HCT116 (cell line): ENCODE measurements around the gene LRRFIP1. TPM values are rescaled to one million over a fixed set of nuclear protein-coding genes. Genes with fewer than 3 reads are reported as not detected.

ENCODE experiments used
- ATAC-seq: fragments of 200-7000 bp; cut with Tn5 transposase; 2 replicates; pipeline ENCODE4 v1.9.1; 2020; ENCODE audit warnings: mild to moderate bottlenecking, moderate library complexity
- BruUV-seq: library from RNA; stranded (reverse); fragments of 400-500 nt; replicated peaks from 2 replicates; lab custom pipeline; 2021; lab: Mats Ljungman, UMichigan
- CTCF ChIA-PET: fragments of 300-600 bp; sonication (Branson Sonifier 250); formaldehyde crosslinking; loops from one replicate; lab custom pipeline; 2021; ENCODE audit warnings: antibody characterized with exemption; lab: Charles Lee
- POLR2A ChIA-PET: fragments of 300-600, 350-600 bp; sonication (Branson Sonifier 250); formaldehyde crosslinking; loops from one replicate; lab custom pipeline; 2021; ENCODE audit warnings: antibody characterized with exemption; lab: Charles Lee
- RAD21 ChIA-PET, 2 experiments: fragments of 300-600 bp; sonication (Branson Sonifier 250); formaldehyde crosslinking; loops; one replicate each; lab custom pipeline; 2023; ENCODE audit warnings: low total read pairs in 2 of 2; ENCODE audit not compliant: uncharacterized antibody in 2 of 2, unreplicated experiment in 2 of 2, low non-redundant PET in 1 of 2; lab: Charles Lee
- DNase-seq: peaks from one replicate; pipeline ENCODE4 v3.0.0-alpha.2; 2010; ENCODE audit warnings: low read depth, low spot score
- H2AFZ ChIP-seq: fragments of 200-600 bp; shearing (Covaris generic), sonication (generic); 2 replicates; pipeline ENCODE4 v1.6.1; 2017; ENCODE audit warnings: low read depth, mixed run types, mixed read lengths, antibody characterized with exemption, low read length; ENCODE audit not compliant: poor library complexity, severe bottlenecking
- H3K27ac ChIP-seq: 2 replicates; pipeline ENCODE4 v1.5.1; 2012; ENCODE audit warnings: low read depth, low read length
- H3K27me3 ChIP-seq: fragments of 200-600 bp; sonication (generic); 2 replicates; pipeline ENCODE4 v1.6.1; 2016; ENCODE audit warnings: mixed run types, low read length, mixed read lengths; ENCODE audit not compliant: insufficient read depth
- H3K36me3 ChIP-seq, 2 experiments: fragments of 200-500 bp in 1 of 2; fragments of 200-600 bp in 1 of 2; sonication (Bioruptor generic) in 1 of 2; sonication (generic) in 1 of 2; 2 replicates each; pipeline versions ENCODE4 v1.5.1 to v1.6.1; 2014 to 2016; ENCODE audit warnings: low read length in 2 of 2, inconsistent platforms in 1 of 2, mixed read lengths in 1 of 2, mixed run types in 1 of 2; ENCODE audit not compliant: insufficient read depth in 2 of 2, control insufficient read depth in 1 of 2
- H3K4me1 ChIP-seq, 2 experiments: fragments of 200-600 bp in 1 of 2; sonication (generic) in 1 of 2; 2 replicates each; pipeline versions ENCODE4 v1.5.1 to v1.6.1; 2012 to 2017; ENCODE audit warnings: low read length in 2 of 2, inconsistent platforms in 1 of 2, mild to moderate bottlenecking in 1 of 2, mixed read lengths in 1 of 2, mixed run types in 1 of 2, moderate library complexity in 1 of 2; ENCODE audit not compliant: insufficient read depth in 2 of 2, control insufficient read depth in 1 of 2
- H3K4me2 ChIP-seq: fragments of 200-600 bp; sonication (generic); 2 replicates; pipeline ENCODE4 v1.6.1; 2017; ENCODE audit warnings: mixed run types, low read length, mixed read lengths
- H3K4me3 ChIP-seq, 2 experiments: fragments of 200-600 bp in 1 of 2; sonication (generic) in 1 of 2; replicated peaks in 1 of 2; 2 replicates each; pipeline ENCODE4 v1.5.1; 2011 to 2016; ENCODE audit warnings: low read length in 2 of 2, control low read depth in 1 of 2, low read depth in 1 of 2, mild to moderate bottlenecking in 1 of 2, mixed read lengths in 1 of 2, mixed run types in 1 of 2
- H3K79me2 ChIP-seq: fragments of 200-600 bp; sonication (generic); 2 replicates; pipeline ENCODE4 v1.6.1; 2017; ENCODE audit warnings: mild to moderate bottlenecking, mixed run types, low read length, moderate library complexity, mixed read lengths; ENCODE audit not compliant: insufficient read depth
- H3K9ac ChIP-seq: fragments of 200-600 bp; sonication (generic); 2 replicates; pipeline ENCODE4 v1.6.1; 2016; ENCODE audit warnings: low read length, mixed read lengths
- H3K9me2 ChIP-seq: fragments of 200-600 bp; sonication (generic), shearing (Covaris generic); 2 replicates; pipeline ENCODE4 v1.6.1; 2017; ENCODE audit warnings: mixed run types, mild to moderate bottlenecking, moderate library complexity; ENCODE audit not compliant: insufficient read depth
- H3K9me3 ChIP-seq, 2 experiments: fragments of 200-500 bp in 1 of 2; fragments of 200-600 bp in 1 of 2; sonication (Bioruptor generic) in 1 of 2; sonication (generic) in 1 of 2; 2 replicates each; pipeline ENCODE4 v1.6.1; 2014 to 2017; ENCODE audit warnings: low read length in 2 of 2, mixed read lengths in 2 of 2, inconsistent platforms in 1 of 2, low read depth in 1 of 2, mild to moderate bottlenecking in 1 of 2, mixed run types in 1 of 2, moderate library complexity in 1 of 2; ENCODE audit not compliant: control insufficient read depth in 1 of 2, insufficient read depth in 1 of 2
- H4K20me1 ChIP-seq: fragments of 200-600 bp; sonication (generic), shearing (Covaris generic); 2 replicates; pipeline ENCODE4 v1.6.1; 2017; ENCODE audit warnings: mixed run types, mild to moderate bottlenecking, moderate library complexity; ENCODE audit not compliant: insufficient read depth
- ATF3 ChIP-seq: IDR thresholded peaks from 2 replicates; pipeline ENCODE4 v1.6.1; 2012
- CEBPB ChIP-seq: IDR thresholded peaks from 2 replicates; pipeline ENCODE4 v1.6.1; 2012; ENCODE audit warnings: low read depth
- EGR1 ChIP-seq: IDR thresholded peaks from 2 replicates; pipeline ENCODE4 v1.6.1; 2012; ENCODE audit warnings: low read depth
- ELF1 ChIP-seq: IDR thresholded peaks from 2 replicates; pipeline ENCODE4 v1.6.1; 2012; ENCODE audit warnings: low read depth, borderline replicate concordance
- EZH2phosphoT487 ChIP-seq: fragments of 200-600 bp; IDR thresholded peaks from 2 replicates; pipeline ENCODE4 v1.6.1; 2018; ENCODE audit warnings: antibody characterized with exemption, borderline replicate concordance
- JUND ChIP-seq: IDR thresholded peaks from 2 replicates; pipeline ENCODE4 v1.6.1; 2012
- SP1 ChIP-seq: IDR thresholded peaks from 2 replicates; pipeline ENCODE4 v1.6.1; 2012; ENCODE audit warnings: low read depth
- SRF ChIP-seq: IDR thresholded peaks from 2 replicates; pipeline ENCODE4 v1.6.1; 2012; ENCODE audit warnings: low read depth
- YY1 ChIP-seq: IDR thresholded peaks from 2 replicates; pipeline ENCODE4 v1.6.1; 2011; ENCODE audit warnings: low read length, low read depth, moderate library complexity, mild to moderate bottlenecking; ENCODE audit not compliant: insufficient replicate concordance; ENCODE audit errors: extremely low read depth
- intact Hi-C: fragments of 100-400 bp; cut with micrococcal nuclease; formaldehyde crosslinking; loops from 2 replicates; pipeline ENCODE4 v1.10.0; 2022
- total RNA-seq: library from RNA; stranded (reverse); gene quantifications from one replicate; pipeline ENCODE4 v1.2.1, GENCODE V29; 2021; ENCODE audit not compliant: unreplicated experiment
- TF ChIP-seq, protein P1 (sequence below), 3 experiments: fragments of 200-600 bp in 1 of 3; sonication (generic) in 1 of 3; IDR thresholded peaks in 2 of 3; conservative IDR thresholded peaks in 1 of 3; 2 replicates each; pipeline ENCODE4 v1.5.1; 2012 to 2017; ENCODE audit warnings: low read depth in 2 of 3, low read length in 2 of 3, antibody characterized with exemption in 1 of 3, borderline replicate concordance in 1 of 3, control low read depth in 1 of 3, mild to moderate bottlenecking in 1 of 3, mixed read lengths in 1 of 3, mixed run types in 1 of 3, moderate library complexity in 1 of 3; ENCODE audit not compliant: insufficient read depth in 1 of 3
- TF ChIP-seq, protein P2 (sequence below): IDR thresholded peaks from 2 replicates; pipeline ENCODE4 v1.6.1; 2012; ENCODE audit warnings: low read depth

LRRFIP1 gene
- total RNA-seq, 1 experiment from 2014 or later = 76.9 TPM

DNA sequence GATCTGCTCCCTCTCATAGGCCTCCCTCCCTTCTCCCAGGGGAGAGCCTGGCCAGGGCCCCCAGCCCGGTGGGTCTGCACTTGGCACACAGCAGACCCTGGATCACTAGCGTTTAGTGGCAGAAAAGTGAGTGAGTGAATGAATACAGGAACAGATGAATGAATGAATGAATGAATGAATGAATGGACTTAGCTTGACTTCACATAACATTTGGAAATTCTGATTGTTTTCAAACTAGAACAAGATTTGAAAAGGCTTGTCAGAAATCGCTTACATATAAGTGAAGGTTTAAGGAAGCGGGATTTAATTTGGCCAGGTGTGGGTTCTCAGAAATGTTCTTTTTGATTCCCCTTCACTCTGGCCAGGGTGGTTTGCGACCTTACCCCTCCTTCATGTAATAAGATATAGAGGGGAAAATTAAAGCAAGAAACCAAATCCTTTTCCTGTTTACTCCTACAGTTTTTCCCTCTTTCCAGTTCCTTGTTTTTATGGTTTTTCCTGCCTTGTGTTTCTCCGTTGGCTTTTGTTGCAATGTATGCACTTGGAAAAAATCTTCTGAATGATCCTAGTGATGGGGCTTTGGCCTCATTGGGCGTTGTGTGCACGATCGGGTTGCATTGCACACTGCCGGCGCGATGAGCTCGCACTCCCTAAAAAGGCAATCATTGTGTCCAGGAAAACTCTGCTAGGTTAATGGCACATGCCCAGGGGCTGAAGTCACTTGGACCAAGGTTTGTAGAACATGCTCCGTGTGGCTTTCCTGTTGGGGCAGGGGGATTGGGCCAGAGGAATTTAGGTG is 16.4 kb downstream of the LRRFIP1 start:
- CTCF ChIA-PET = no interaction called here
- H3K9me3 ChIP-seq = no peaks in the 10 kb centered on the region
- TF ChIP-seq EZH2phosphoT487 = no peak
- TF ChIP-seq ATF3 = no peak
- TF ChIP-seq EGR1 = no peak
- TF ChIP-seq CEBPB = no peak
- TF ChIP-seq, protein P1, sequence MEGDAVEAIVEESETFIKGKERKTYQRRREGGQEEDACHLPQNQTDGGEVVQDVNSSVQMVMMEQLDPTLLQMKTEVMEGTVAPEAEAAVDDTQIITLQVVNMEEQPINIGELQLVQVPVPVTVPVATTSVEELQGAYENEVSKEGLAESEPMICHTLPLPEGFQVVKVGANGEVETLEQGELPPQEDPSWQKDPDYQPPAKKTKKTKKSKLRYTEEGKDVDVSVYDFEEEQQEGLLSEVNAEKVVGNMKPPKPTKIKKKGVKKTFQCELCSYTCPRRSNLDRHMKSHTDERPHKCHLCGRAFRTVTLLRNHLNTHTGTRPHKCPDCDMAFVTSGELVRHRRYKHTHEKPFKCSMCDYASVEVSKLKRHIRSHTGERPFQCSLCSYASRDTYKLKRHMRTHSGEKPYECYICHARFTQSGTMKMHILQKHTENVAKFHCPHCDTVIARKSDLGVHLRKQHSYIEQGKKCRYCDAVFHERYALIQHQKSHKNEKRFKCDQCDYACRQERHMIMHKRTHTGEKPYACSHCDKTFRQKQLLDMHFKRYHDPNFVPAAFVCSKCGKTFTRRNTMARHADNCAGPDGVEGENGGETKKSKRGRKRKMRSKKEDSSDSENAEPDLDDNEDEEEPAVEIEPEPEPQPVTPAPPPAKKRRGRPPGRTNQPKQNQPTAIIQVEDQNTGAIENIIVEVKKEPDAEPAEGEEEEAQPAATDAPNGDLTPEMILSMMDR (IDR thresholded peaks at IDR 0.05 in 2 of 3, conservative IDR thresholded peaks at IDR 0.05 in 1 of 3; ENCODE audit: borderline replicate concordance in 1 of 3, insufficient read depth in 1 of 3, low read depth in 2 of 3, low read length in 2 of 3) = no peak
- TF ChIP-seq, all 23 proteins: peak for 0
- ATAC-seq = no peak
- H3K27me3 ChIP-seq = peaks cover 19% of the 10 kb centered on the region; the same call in 1 of the 2 replicates
- RAD21 ChIA-PET = no interaction called here
- intact Hi-C loops = no loop called here
- DNase-seq = no peak
- no TSS peak for BruUV-seq
- POLR2A ChIA-PET = no interaction called here
- no peaks in the 10 kb centered on the region for H3K9me2 ChIP-seq
- no peak overlapping the region for H2AFZ ChIP-seq
- no peaks in the 10 kb centered on the region for H4K20me1 ChIP-seq
- H3K79me2 ChIP-seq = no peaks in the 10 kb centered on the region
- H3K36me3 ChIP-seq = no peaks in the 10 kb centered on the region
- no peak overlapping the region for H3K27ac ChIP-seq
- H3K4me2 ChIP-seq = no peak overlapping the region
- H3K4me1 ChIP-seq = no peaks in the 10 kb centered on the region
- H3K4me3 ChIP-seq = no peak overlapping the region
- H3K9ac ChIP-seq = no peak overlapping the region

DNA sequence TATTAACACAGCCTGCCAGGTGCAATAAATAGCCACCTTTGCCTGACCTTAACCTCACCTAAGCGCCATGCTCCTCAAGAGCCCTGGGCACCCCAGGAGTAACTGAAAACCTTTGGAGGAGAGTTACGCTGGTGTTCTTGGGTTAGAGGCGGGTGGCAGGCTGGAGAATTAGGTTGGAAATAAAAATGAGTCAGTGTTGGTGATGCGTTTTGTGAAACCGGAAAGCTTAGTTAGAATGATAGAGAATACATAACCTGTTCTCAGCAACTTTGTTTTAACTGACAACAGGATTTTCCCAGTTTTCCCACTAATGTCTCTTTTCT is 17.0 kb downstream of the LRRFIP1 start:
- no TSS peak for BruUV-seq
- H4K20me1 ChIP-seq = no peaks in the 10 kb centered on the region
- H3K79me2 ChIP-seq = no peaks in the 10 kb centered on the region
- H3K9me3 ChIP-seq = no peaks in the 10 kb centered on the region
- RAD21 ChIA-PET = no interaction called here
- ATAC-seq = no peak
- peaks cover 16% of the 10 kb centered on the region; the same call in 1 of the 2 replicates for H3K27me3 ChIP-seq
- DNase-seq = no peak
- POLR2A ChIA-PET = no interaction called here
- H2AFZ ChIP-seq = no peak overlapping the region
- CTCF ChIA-PET = no interaction called here
- H3K27ac ChIP-seq = no peak overlapping the region
- no peaks in the 10 kb centered on the region for H3K9me2 ChIP-seq
- H3K4me2 ChIP-seq = no peak overlapping the region
- TF ChIP-seq, protein P2, sequence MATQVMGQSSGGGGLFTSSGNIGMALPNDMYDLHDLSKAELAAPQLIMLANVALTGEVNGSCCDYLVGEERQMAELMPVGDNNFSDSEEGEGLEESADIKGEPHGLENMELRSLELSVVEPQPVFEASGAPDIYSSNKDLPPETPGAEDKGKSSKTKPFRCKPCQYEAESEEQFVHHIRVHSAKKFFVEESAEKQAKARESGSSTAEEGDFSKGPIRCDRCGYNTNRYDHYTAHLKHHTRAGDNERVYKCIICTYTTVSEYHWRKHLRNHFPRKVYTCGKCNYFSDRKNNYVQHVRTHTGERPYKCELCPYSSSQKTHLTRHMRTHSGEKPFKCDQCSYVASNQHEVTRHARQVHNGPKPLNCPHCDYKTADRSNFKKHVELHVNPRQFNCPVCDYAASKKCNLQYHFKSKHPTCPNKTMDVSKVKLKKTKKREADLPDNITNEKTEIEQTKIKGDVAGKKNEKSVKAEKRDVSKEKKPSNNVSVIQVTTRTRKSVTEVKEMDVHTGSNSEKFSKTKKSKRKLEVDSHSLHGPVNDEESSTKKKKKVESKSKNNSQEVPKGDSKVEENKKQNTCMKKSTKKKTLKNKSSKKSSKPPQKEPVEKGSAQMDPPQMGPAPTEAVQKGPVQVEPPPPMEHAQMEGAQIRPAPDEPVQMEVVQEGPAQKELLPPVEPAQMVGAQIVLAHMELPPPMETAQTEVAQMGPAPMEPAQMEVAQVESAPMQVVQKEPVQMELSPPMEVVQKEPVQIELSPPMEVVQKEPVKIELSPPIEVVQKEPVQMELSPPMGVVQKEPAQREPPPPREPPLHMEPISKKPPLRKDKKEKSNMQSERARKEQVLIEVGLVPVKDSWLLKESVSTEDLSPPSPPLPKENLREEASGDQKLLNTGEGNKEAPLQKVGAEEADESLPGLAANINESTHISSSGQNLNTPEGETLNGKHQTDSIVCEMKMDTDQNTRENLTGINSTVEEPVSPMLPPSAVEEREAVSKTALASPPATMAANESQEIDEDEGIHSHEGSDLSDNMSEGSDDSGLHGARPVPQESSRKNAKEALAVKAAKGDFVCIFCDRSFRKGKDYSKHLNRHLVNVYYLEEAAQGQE = no peak
- TF ChIP-seq ELF1 (no peak), JUND (no peak), YY1 (no peak), SRF (no peak), SP1 (no peak)
- H3K4me1 ChIP-seq = no peaks in the 10 kb centered on the region
- intact Hi-C loops = no loop called here
- H3K4me3 ChIP-seq = no peak overlapping the region
- H3K36me3 ChIP-seq = no peaks in the 10 kb centered on the region
- no peak overlapping the region for H3K9ac ChIP-seq
